ENCODE data around the gene NFIX. TPM values are rescaled to one million over a fixed set of nuclear protein-coding genes. Genes with fewer than 3 reads are reported as not detected.
A peak's percentile ranks its signal among the peaks of the same experiment; 100 is the strongest.

The NFIX gene
- total and polyA plus RNA-seq, 2 donors (not counting 1 experiment from before 2014, with no cell fraction given) = 35.7 to 74.8 TPM

GRCh38 chr19:13116282-13117175 is 121.3 kb downstream of the NFIX start, which contains the start of gene TRMT1:
TSS of gene TRMT1 (minus strand) at chr19:13116740. CDS start at chr19:13116399, 341 bp downstream.
- H3K36me3 ChIP-seq (ENCODE audit: control insufficient read depth, insufficient read depth, low read length) = peaks cover 7% of the 10 kb centered on the region
- H3K27me3 ChIP-seq (ENCODE audit: control insufficient read depth, insufficient read depth, low read length) = no peaks in the 10 kb centered on the region
- TF ChIP-seq EZH2 (IDR thresholded peaks at IDR 0.05; ENCODE audit: low read length, missing control alignments) (no peak), CTCF (conservative IDR thresholded peaks at IDR 0.05 in 1 of 2, IDR thresholded peaks at IDR 0.05 in 1 of 2; ENCODE audit: low read depth in 1 of 2, low read length in 2 of 2) (no peak)
- no peaks in the 10 kb centered on the region for H4K20me1 ChIP-seq (ENCODE audit: control insufficient read depth, extremely low read depth, insufficient read depth, low read length)
- DNase-seq (ENCODE audit: low read depth in 2 of 2) = peak; percentile 94
- peak within 1 kb of the TSS; percentile 79 for H2AFZ ChIP-seq (ENCODE audit: low read length)
- peaks cover 15% of the 10 kb centered on the region for H3K4me1 ChIP-seq (ENCODE audit: control insufficient read depth, extremely low read depth, insufficient read depth, low read length)
- peak within 1 kb of the TSS; percentile 73 to 97 (median 86) for H3K4me3 ChIP-seq (replicated peaks in 1 of 4; ENCODE audit: control extremely low read depth in 1 of 4, insufficient read depth in 1 of 4, low read depth in 3 of 4, low read length in 4 of 4)
- H3K4me2 ChIP-seq (ENCODE audit: extremely low read depth, insufficient read depth, low read length) = peak within 1 kb of the TSS; percentile 99
- H3K79me2 ChIP-seq (ENCODE audit: control insufficient read depth, insufficient read depth, low read length) = peaks cover 45% of the 10 kb centered on the region
- H3K9me3 ChIP-seq (ENCODE audit: control insufficient read depth, insufficient read depth, low read depth, low read length) = no peaks in the 10 kb centered on the region
- H3K27ac ChIP-seq (ENCODE audit: insufficient read depth, low read length) = peak within 1 kb of the TSS; percentile 75
- H3K9ac ChIP-seq (ENCODE audit: insufficient read depth, low read length) = peak within 1 kb of the TSS; percentile 87

GRCh38 chr19:13117176-13117771 is 122.0 kb downstream of the NFIX start:
- H3K36me3 ChIP-seq (ENCODE audit: control insufficient read depth, insufficient read depth, low read length) = peaks cover 10% of the 10 kb centered on the region

More at GRCh38 chr19:13117176-13117771, 122.0 kb downstream of the NFIX start:
- H2AFZ ChIP-seq (ENCODE audit: low read length) = peak overlapping the region; percentile 0
- H3K27me3 ChIP-seq (ENCODE audit: control insufficient read depth, insufficient read depth, low read length) = no peaks in the 10 kb centered on the region
- TF ChIP-seq CTCF (conservative IDR thresholded peaks at IDR 0.05 in 1 of 2, IDR thresholded peaks at IDR 0.05 in 1 of 2; ENCODE audit: low read depth in 1 of 2, low read length in 2 of 2) (no peak), EZH2 (IDR thresholded peaks at IDR 0.05; ENCODE audit: low read length, missing control alignments) (no peak)
- peaks cover 52% of the 10 kb centered on the region for H3K79me2 ChIP-seq (ENCODE audit: control insufficient read depth, insufficient read depth, low read length)
- peaks cover 1% of the 10 kb centered on the region for H4K20me1 ChIP-seq (ENCODE audit: control insufficient read depth, extremely low read depth, insufficient read depth, low read length)
- peaks cover 16% of the 10 kb centered on the region for H3K4me1 ChIP-seq (ENCODE audit: control insufficient read depth, extremely low read depth, insufficient read depth, low read length)
- H3K9me3 ChIP-seq (ENCODE audit: control insufficient read depth, insufficient read depth, low read depth, low read length) = no peaks in the 10 kb centered on the region
- DNase-seq (ENCODE audit: low read depth in 2 of 2) = peak in 1 of 2 donors; percentile 19
- peak overlapping the region; percentile 73 to 97 (median 86) for H3K4me3 ChIP-seq (replicated peaks in 1 of 4; ENCODE audit: control extremely low read depth in 1 of 4, insufficient read depth in 1 of 4, low read depth in 3 of 4, low read length in 4 of 4)
- H3K9ac ChIP-seq (ENCODE audit: insufficient read depth, low read length) = no peak overlapping the region
- peak overlapping the region; percentile 91 for H3K4me2 ChIP-seq (ENCODE audit: extremely low read depth, insufficient read depth, low read length)
- peak overlapping the region; percentile 75 for H3K27ac ChIP-seq (ENCODE audit: insufficient read depth, low read length)
